HG03103 (cell line): ENCODE results near the gene PPIP5K1.
"Not testable (repeated sequence)": the region's sequence is repeated elsewhere in the genome, so short reads cannot be mapped to it uniquely, and the experiment has no call there.

ENCODE experiments used
- ATAC-seq: cut with Tn5 transposase; IDR thresholded peaks from one replicate; pipeline ENCODE4 v1.9.1; 2021; ENCODE audit warnings: low read depth; ENCODE audit not compliant: unreplicated experiment

Gene PPIP5K1

GRCh38 chr15:43589778-43590466 lies at the start of gene PPIP5K1:
TSS of gene PPIP5K1 (minus strand) at chr15:43590208. CDS start at chr15:43584504, 5,704 bp downstream.
- peak; percentile 94 for ATAC-seq

GRCh38 chr15:43638464-43639204 lies 48.6 kb upstream of the PPIP5K1 start:
- ATAC-seq: not testable (repeated sequence)

GRCh38 chr15:43626937-43627336 lies 36.9 kb upstream of the PPIP5K1 start:
- ATAC-seq: not testable (repeated sequence)

- no peak for ATAC-seq
These were observed 35.1 kb upstream of the PPIP5K1 start for GRCh38 chr15:43625106-43625505.

- ATAC-seq: not testable (repeated sequence)
These were observed 32.2 kb upstream of the PPIP5K1 start for GRCh38 chr15:43622068-43622799.

GRCh38 chr15:43618700-43619099 lies 28.7 kb upstream of the PPIP5K1 start, which contains the start of gene STRC:
TSS of gene STRC (minus strand) at chr15:43618800. CDS start at chr15:43618722, 78 bp downstream.
- not testable (repeated sequence) for ATAC-seq

- not testable (repeated sequence) for ATAC-seq
These were observed 27.7 kb upstream of the PPIP5K1 start for GRCh38 chr15:43617750-43618149.

- not testable (repeated sequence) for ATAC-seq
These were observed 12.2 kb upstream of the PPIP5K1 start for GRCh38 chr15:43602233-43602632.

- not testable (repeated sequence) for ATAC-seq
These were observed 10.2 kb upstream of the PPIP5K1 start for GRCh38 chr15:43600200-43600599.

- not testable (repeated sequence) for ATAC-seq
These were observed 9.1 kb upstream of the PPIP5K1 start for GRCh38 chr15:43599131-43599530.

GRCh38 chr15:43593328-43594190 lies 3.6 kb upstream of the PPIP5K1 start, which contains the start of gene CKMT1B:
TSS of gene CKMT1B (plus strand) at chr15:43594027. CDS start at chr15:43594219, 192 bp downstream.
- ATAC-seq: not testable (repeated sequence)

GRCh38 chr15:43592841-43593240 lies 2.8 kb upstream of the PPIP5K1 start:
- ATAC-seq: not testable (repeated sequence)

GRCh38 chr15:43574607-43575006 lies 15.4 kb downstream of the PPIP5K1 start:
- not testable (repeated sequence) for ATAC-seq

GRCh38 chr15:43566615-43567014 lies 23.4 kb downstream of the PPIP5K1 start:
- ATAC-seq: not testable (repeated sequence)

- ATAC-seq: not testable (repeated sequence)
These were observed 26.2 kb downstream of the PPIP5K1 start for GRCh38 chr15:43563793-43564192.

- not testable (repeated sequence) for ATAC-seq
These were observed 27.3 kb downstream of the PPIP5K1 start for GRCh38 chr15:43562753-43563152.

- ATAC-seq: no peak
These were observed 37.0 kb downstream of the PPIP5K1 start for GRCh38 chr15:43552986-43553385.

GRCh38 chr15:43552256-43552655 lies 37.8 kb downstream of the PPIP5K1 start:
- no peak for ATAC-seq

- ATAC-seq: no peak
These were observed 39.3 kb downstream of the PPIP5K1 start for GRCh38 chr15:43550527-43551363.
